H1 (cell line): ENCODE data around the gene STAT3. TPM values are rescaled to one million over a fixed set of nuclear protein-coding genes. Genes with fewer than 3 reads are reported as not detected.

Source experiments
- CTCF ChIA-PET: fragments of 300-600 bp; sonication (Branson Sonifier 250); formaldehyde crosslinking; loops from one replicate; lab custom pipeline; 2021; ENCODE audit not compliant: partially characterized antibody; lab: Charles Lee
- POLR2A ChIA-PET: fragments of 300-600 bp; sonication (Branson Sonifier 250); formaldehyde crosslinking; loops from one replicate; lab custom pipeline; 2021; ENCODE audit warnings: inconsistent platforms; ENCODE audit not compliant: partially characterized antibody; lab: Charles Lee
- DNase-seq, 2 experiments: peaks; one replicate each; pipeline versions ENCODE4 v3.0.0 to v3.0.0-alpha.2; 2010 to 2022; ENCODE audit warnings: low spot score in 2 of 2, low read depth in 1 of 2, mixed read lengths in 1 of 2
- FAIRE-seq: peaks from 2 replicates; lab custom pipeline; 2011; peaks lifted over from hg19 to GRCh38; lab: Jason Lieb, UNC
- H2AFZ ChIP-seq: 2 replicates; pipeline ENCODE4 v1.8.1; 2012; ENCODE audit warnings: low read length, inconsistent platforms
- H2AK5ac ChIP-seq: 2 replicates; pipeline ENCODE4 v1.6.1; 2013; ENCODE audit warnings: low read depth, low read length
- H2BK120ac ChIP-seq: replicated peaks from 2 replicates; pipeline ENCODE3; 2013; ENCODE audit warnings: low read depth, low read length, inconsistent platforms
- H2BK12ac ChIP-seq: 2 replicates; pipeline ENCODE4 v1.6.1; 2013; ENCODE audit warnings: low read depth, low read length
- H2BK15ac ChIP-seq: 2 replicates; pipeline ENCODE4 v1.6.1; 2013; ENCODE audit warnings: low read length
- H2BK20ac ChIP-seq: 2 replicates; pipeline ENCODE4 v1.6.1; 2013; ENCODE audit warnings: low read length
- H2BK5ac ChIP-seq: 2 replicates; pipeline ENCODE4 v1.6.1; 2013; ENCODE audit warnings: low read depth, low read length
- H3K14ac ChIP-seq: 2 replicates; pipeline ENCODE4 v1.6.1; 2013; ENCODE audit warnings: inconsistent platforms; ENCODE audit not compliant: insufficient read length
- H3K18ac ChIP-seq: 2 replicates; pipeline ENCODE4 v1.6.1; 2013; ENCODE audit warnings: low read length; ENCODE audit errors: extremely low read depth
- H3K23ac ChIP-seq: 2 replicates; pipeline ENCODE4 v1.6.1; 2013; ENCODE audit warnings: inconsistent platforms; ENCODE audit not compliant: insufficient read length
- H3K23me2 ChIP-seq: 2 replicates; pipeline ENCODE4 v1.6.1; 2013; ENCODE audit warnings: low read depth, low read length
- H3K27ac ChIP-seq: 2 replicates; pipeline ENCODE4 v1.6.1; 2011; ENCODE audit warnings: low read depth, low read length, inconsistent platforms
- H3K27me3 ChIP-seq, 4 experiments: replicated peaks in 1 of 4; 1 replicate in 1 of 4; 2 replicates in 3 of 4; pipeline versions ENCODE4 v1.6.1 to v1.8.1; 2011 to 2013; ENCODE audit warnings: low read length in 3 of 4, mild to moderate bottlenecking in 3 of 4, inconsistent platforms in 2 of 4, mixed read lengths in 2 of 4, moderate library complexity in 1 of 4; ENCODE audit not compliant: control insufficient read depth in 3 of 4, insufficient read depth in 3 of 4; ENCODE audit errors: extremely low read depth in 1 of 4
- H3K36me3 ChIP-seq, 4 experiments: 2 replicates each; pipeline versions ENCODE4 v1.6.1 to v1.8.1; 2011 to 2013; ENCODE audit warnings: mild to moderate bottlenecking in 4 of 4, low read length in 3 of 4, moderate library complexity in 2 of 4, control low read depth in 1 of 4, inconsistent platforms in 1 of 4; ENCODE audit not compliant: insufficient read depth in 4 of 4, control insufficient read depth in 2 of 4
- H3K4ac ChIP-seq: replicated peaks from 2 replicates; pipeline ENCODE3; 2013; ENCODE audit warnings: low read length, low read depth, mixed read lengths, inconsistent platforms; ENCODE audit not compliant: insufficient read length
- H3K4me1 ChIP-seq, 4 experiments: replicated peaks in 1 of 4; 1 replicate in 1 of 4; 2 replicates in 3 of 4; pipeline versions ENCODE4 v1.6.1 to v1.8.1; 2011 to 2013; ENCODE audit warnings: low read length in 3 of 4, inconsistent platforms in 2 of 4, mixed read lengths in 1 of 4; ENCODE audit not compliant: insufficient read depth in 4 of 4, control insufficient read depth in 3 of 4
- H3K4me2 ChIP-seq, 2 experiments: 2 replicates each; pipeline versions ENCODE4 v1.6.1 to v1.8.1; 2011 to 2013; ENCODE audit warnings: low read depth in 2 of 2, low read length in 2 of 2, control low read depth in 1 of 2, inconsistent platforms in 1 of 2, mild to moderate bottlenecking in 1 of 2; ENCODE audit not compliant: insufficient read depth in 1 of 2
- H3K4me3 ChIP-seq, 4 experiments: fragments of 200-600, 300-600 bp in 1 of 4; sonication (generic), shearing (Covaris generic), sonication (Bioruptor Twin) in 1 of 4; 2 replicates each; pipeline versions ENCODE4 v1.5.1 to v1.8.1; 2011 to 2016; ENCODE audit warnings: low read length in 4 of 4, low read depth in 3 of 4, control low read depth in 2 of 4, inconsistent platforms in 2 of 4, mild to moderate bottlenecking in 2 of 4, mixed read lengths in 1 of 4, moderate library complexity in 1 of 4; ENCODE audit not compliant: insufficient read depth in 2 of 4; ENCODE audit errors: extremely low read depth in 1 of 4
- H3K56ac ChIP-seq: replicated peaks from 2 replicates; pipeline ENCODE3; 2013; ENCODE audit warnings: low read depth, mild to moderate bottlenecking, mixed read lengths, low read length, inconsistent platforms; ENCODE audit not compliant: insufficient read length
- H3K79me1 ChIP-seq: 2 replicates; pipeline ENCODE4 v1.6.1; 2013; ENCODE audit warnings: low read depth, low read length, control low read depth
- H3K79me2 ChIP-seq, 2 experiments: 2 replicates each; pipeline versions ENCODE4 v1.6.1 to v1.8.1; 2012 to 2013; ENCODE audit warnings: low read length in 2 of 2, mild to moderate bottlenecking in 2 of 2, inconsistent platforms in 1 of 2; ENCODE audit not compliant: insufficient read depth in 2 of 2, control insufficient read depth in 1 of 2
- H3K9ac ChIP-seq, 4 experiments: replicated peaks in 1 of 4; 1 replicate in 1 of 4; 2 replicates in 3 of 4; pipeline versions ENCODE4 v1.6.1 to v1.8.1; 2011 to 2013; ENCODE audit warnings: low read depth in 3 of 4, low read length in 3 of 4, control low read depth in 2 of 4, mild to moderate bottlenecking in 2 of 4, moderate library complexity in 2 of 4, inconsistent platforms in 1 of 4; ENCODE audit errors: extremely low read depth in 1 of 4
- H3K9me3 ChIP-seq, 2 experiments: 2 replicates each; pipeline versions ENCODE4 v1.6.1 to v1.8.1; 2012 to 2013; ENCODE audit warnings: mild to moderate bottlenecking in 2 of 2, moderate library complexity in 2 of 2, control low read depth in 1 of 2, inconsistent platforms in 1 of 2, low read depth in 1 of 2, low read length in 1 of 2, mixed read lengths in 1 of 2; ENCODE audit not compliant: insufficient read depth in 2 of 2
- H4K20me1 ChIP-seq, 2 experiments: replicated peaks in 1 of 2; 2 replicates each; pipeline versions ENCODE3 to v1.8.1; 2011 to 2013; ENCODE audit warnings: inconsistent platforms in 2 of 2, low read length in 2 of 2, mild to moderate bottlenecking in 1 of 2; ENCODE audit not compliant: insufficient read depth in 2 of 2, control insufficient read depth in 1 of 2
- H4K5ac ChIP-seq: 2 replicates; pipeline ENCODE4 v1.6.1; 2013; ENCODE audit warnings: low read length, low read depth, mixed read lengths, inconsistent platforms; ENCODE audit not compliant: insufficient read length
- H4K8ac ChIP-seq: 2 replicates; pipeline ENCODE4 v1.8.0; 2013; ENCODE audit warnings: mild to moderate bottlenecking, moderate library complexity, low read length, inconsistent platforms; ENCODE audit not compliant: insufficient read depth; ENCODE audit errors: extremely low read depth
- H4K91ac ChIP-seq: replicated peaks from 2 replicates; pipeline ENCODE3; 2013; ENCODE audit warnings: low read length, mixed read lengths, inconsistent platforms; ENCODE audit not compliant: insufficient read length
- CHD2 ChIP-seq: IDR thresholded peaks from 2 replicates; pipeline ENCODE4 v1.6.1; 2012; ENCODE audit warnings: low read length, improper control_type of control experiment
- EP300 ChIP-seq, 2 experiments: IDR thresholded peaks; 1 replicate in 1 of 2; 2 replicates in 1 of 2; pipeline ENCODE4 v1.6.1; 2011 to 2012; ENCODE audit warnings: low read depth in 2 of 2, low read length in 2 of 2, mild to moderate bottlenecking in 2 of 2, borderline replicate concordance in 1 of 2, inconsistent platforms in 1 of 2, moderate library complexity in 1 of 2
- GABPA ChIP-seq: IDR thresholded peaks from 2 replicates; pipeline ENCODE4 v1.6.1; 2011; ENCODE audit warnings: mild to moderate bottlenecking, low read length, moderate library complexity, borderline replicate concordance; ENCODE audit not compliant: insufficient read depth
- PHF8 ChIP-seq: fragments of 200-600 bp; sonication (generic); conservative IDR thresholded peaks from 2 replicates; pipeline ENCODE4 v1.7.1; 2012; ENCODE audit warnings: low read depth, mild to moderate bottlenecking, inconsistent platforms, low read length, moderate library complexity
- POLR2AphosphoS5 ChIP-seq: IDR thresholded peaks from 2 replicates; pipeline ENCODE4 v1.6.1; 2011; ENCODE audit warnings: low read depth, low read length
- RBBP5 ChIP-seq: IDR thresholded peaks from 2 replicates; pipeline ENCODE4 v1.7.1; 2012; ENCODE audit warnings: low read depth, mild to moderate bottlenecking, inconsistent platforms, low read length, moderate library complexity, borderline replicate concordance
- RXRA ChIP-seq: IDR thresholded peaks from 2 replicates; pipeline ENCODE4 v1.6.1; 2011; ENCODE audit warnings: low read depth, mild to moderate bottlenecking, low read length, moderate library complexity; ENCODE audit not compliant: insufficient read depth
- SP2 ChIP-seq: IDR thresholded peaks from 2 replicates; pipeline ENCODE4 v1.6.1; 2012; ENCODE audit warnings: mild to moderate bottlenecking, low read length, inconsistent platforms
- TAF7 ChIP-seq: optimal IDR thresholded peaks from 2 replicates; pipeline ENCODE3; 2011; ENCODE audit warnings: low read depth, mild to moderate bottlenecking, inconsistent platforms, low read length, moderate library complexity, borderline replicate concordance
- TEAD4 ChIP-seq: IDR thresholded peaks from 2 replicates; pipeline ENCODE4 v1.6.1; 2012; ENCODE audit warnings: low read depth, low read length, inconsistent platforms, mixed read lengths
- YY1 ChIP-seq: IDR thresholded peaks from 2 replicates; pipeline ENCODE4 v1.6.1; 2011; ENCODE audit warnings: low read depth, mild to moderate bottlenecking, low read length
- WGBS, 2 experiments: shearing (Covaris generic) in 1 of 2; methylation state at CpG; one replicate each; pipeline versions ENCODE4 v1.1.6 to v1.1.7; 2013 to 2015; ENCODE audit warnings: low lambda C conversion rate in 2 of 2, mixed read lengths in 2 of 2, inconsistent platforms in 1 of 2, low coverage in 1 of 2, missing lambda C conversion rate in 1 of 2; ENCODE audit not compliant: insufficient replicate concordance in 2 of 2, insufficient coverage in 1 of 2, insufficient read length in 1 of 2; ENCODE audit errors: extremely low coverage in 1 of 2, missing lambda C conversion rate in 1 of 2; 5-methylcytosine and 5-hydroxymethylcytosine counted together
- polyA plus RNA-seq, 7 experiments: library from polyadenylated mRNA; depleted of rRNA in 3 of 7; stranded (reverse) in 5 of 7; unstranded in 2 of 7; fragments of >200 nt in 5 of 7; fragments of 200-250 nt in 2 of 7; gene quantifications; 1 replicate in 5 of 7; 2 replicates in 1 of 7; 4 replicates in 1 of 7; pipeline versions ENCODE4 v1.2.1 to v1.2.3, GENCODE V29; 2011 to 2013; ENCODE audit warnings: missing spikeins in 2 of 7, mixed read lengths in 2 of 7
- total RNA-seq: library from RNA; stranded (reverse); fragmentation: NEBNext Ultra II Directional; extraction: Animal tissue kit (Norgen Biotek cat#: 25700); gene quantifications from 2 replicates; pipeline ENCODE4 v1.2.1, GENCODE V29; 2021

Gene STAT3
- total and polyA plus RNA-seq, 2 of the 8 experiments (the other 6 are each of a cell fraction or from before 2014, with no cell fraction given), result 38.4 to 94.1 TPM

DNA sequence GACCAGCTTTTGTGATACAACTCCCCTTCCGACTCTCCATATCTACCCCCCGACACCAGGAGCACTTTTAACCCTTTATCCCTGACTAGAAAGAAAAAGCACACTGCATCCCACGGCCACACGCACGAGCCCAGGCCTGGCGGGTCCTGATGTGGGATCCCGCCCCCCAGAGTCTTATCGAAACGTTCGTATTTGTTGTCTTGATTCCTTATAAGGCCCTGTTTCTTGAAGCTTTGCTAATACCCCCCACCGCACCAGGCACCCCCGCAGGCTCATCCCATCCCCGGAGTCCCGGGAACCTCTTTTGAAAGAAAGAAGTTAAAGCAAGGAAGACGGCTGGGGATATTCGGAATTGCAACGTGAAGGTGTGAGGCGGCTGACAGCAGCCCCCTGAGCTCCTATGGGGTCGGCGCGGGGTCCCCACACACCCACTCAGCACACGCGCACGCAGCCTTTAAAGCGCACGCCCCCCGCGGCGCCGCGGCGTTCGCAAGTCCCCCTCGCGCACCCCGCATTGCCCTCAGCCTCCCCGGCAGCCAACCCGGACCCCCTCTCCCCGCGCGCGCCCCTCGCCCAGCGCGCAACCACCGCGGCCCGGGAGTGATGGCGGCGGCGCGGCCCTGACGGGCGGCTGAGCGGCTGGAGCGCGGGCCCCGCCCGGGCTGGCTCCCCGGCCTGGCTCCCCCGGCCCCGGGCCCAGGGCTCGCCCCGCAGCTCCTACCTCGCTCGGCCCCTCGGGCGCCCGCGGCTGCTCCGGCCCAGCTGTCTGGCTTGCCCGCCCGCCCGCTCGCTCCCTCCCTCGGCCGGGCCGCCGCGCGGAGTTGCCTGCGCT is 112.5 kb downstream of the STAT3 start:
- peak in 1 of 2 experiments; percentile 63 for DNase-seq
- FAIRE-seq, result no peak
- ChIA-PET CTCF (interaction anchor here (0.7 to 5.0 kb wide), 5 partner anchors 25 to 1856 kb away, joined by 3 to 26 read pairs (median 5); no protein-coding TSS in a partner anchor), POLR2A (interaction anchor here (0.8 to 1.3 kb wide), 8 partner anchors 8 to 148 kb away, joined by 3 to 4 read pairs (median 3); partner anchors contain the start of genes CAVIN1 and HCRT)
- no peak overlapping the region for H2AK5ac ChIP-seq
- H2BK20ac ChIP-seq, result no peak overlapping the region
- H2BK12ac ChIP-seq, result no peak overlapping the region
- 1% methylated on average over 29 of the region's 82 CpGs; no CpG with 5 or more reads in 1 of the 2 experiments for WGBS, 2 experiments
- peak overlapping the region; percentile 66 for H3K18ac ChIP-seq
- H3K23ac ChIP-seq, result no peak overlapping the region
- peak overlapping the region; percentile 9 for H3K27ac ChIP-seq
- no peak overlapping the region for H2BK5ac ChIP-seq
- H3K23me2 ChIP-seq, result peaks cover 8% of the 10 kb centered on the region; the same call in 1 of the 2 replicates
- no peak overlapping the region for H4K91ac ChIP-seq
- no peaks in the 10 kb centered on the region for H3K9me3 ChIP-seq
- H4K8ac ChIP-seq, result peak overlapping the region; percentile 89
- no peaks in the 10 kb centered on the region for H4K20me1 ChIP-seq
- peak overlapping the region; percentile 68 for H4K5ac ChIP-seq
- H3K79me2 ChIP-seq, result peaks cover 2 to 45% of the 10 kb centered on the region in 2 experiments; a peak in 3 of 4 replicates
- H3K4me1 ChIP-seq, result peaks cover 9 to 20% (median 12%) of the 10 kb centered on the region in 4 experiments; a peak in 6 of 7 replicates
- H3K4ac ChIP-seq, result no peak overlapping the region
- peak overlapping the region; percentile 70 to 91 for H3K4me2 ChIP-seq
- H3K27me3 ChIP-seq, result peaks cover 0 to 4% (median 2%) of the 10 kb centered on the region in 4 experiments; a peak in 1 of 7 replicates
- no peak overlapping the region for H3K14ac ChIP-seq
- peaks cover 6% of the 10 kb centered on the region; the same call in 1 of the 2 replicates for H3K79me1 ChIP-seq
- peak overlapping the region; percentile 53 to 92 (median 75) for H3K4me3 ChIP-seq
- no peak overlapping the region for H2BK15ac ChIP-seq
- no peak overlapping the region for H2BK120ac ChIP-seq
- H3K56ac ChIP-seq, result no peak overlapping the region
- H3K36me3 ChIP-seq, result no peaks in the 10 kb centered on the region
- H3K9ac ChIP-seq, result peak overlapping the region; percentile 79 to 93 (median 82)
- no peak overlapping the region for H2AFZ ChIP-seq
- TF ChIP-seq GABPA (0 out of 2 replicates have a peak, but pooled peaks have one; percentile 17), RXRA (no peak), CHD2 (no peak), EP300 (IDR thresholded peaks at IDR 0.05; ENCODE audit: borderline replicate concordance in 1 of 2, low read depth in 2 of 2, low read length in 2 of 2) (no peak), SP2 (no peak), TEAD4 (no peak), YY1 (peak; percentile 74; the same call in 1 of the 2 replicates), TAF7 (peak; percentile 22), PHF8 (peak; percentile 48; the same call in 1 of the 2 replicates), POLR2AphosphoS5 (peak; percentile 26), RBBP5 (0 out of 2 replicates have a peak, but pooled peaks have one; percentile 58)
